Heart left ventricle (tissue), 16 donors: ENCODE data around the gene BCL2L1. TPM values are rescaled to one million over a fixed set of nuclear protein-coding genes. Genes with fewer than 3 reads are reported as not detected.
A peak's percentile ranks its signal among the peaks of the same experiment; 100 is the strongest.

Experiments used
- ATAC-seq, 4 donors: fragments of 200-7000 bp; cut with Tn5 transposase; one replicate each; pipeline ENCODE4 v1.9.1; 2020 to 2022; ENCODE audit warnings: moderate library complexity in 4 of 4, mild to moderate bottlenecking in 3 of 4, moderate number of reproducible peaks in 1 of 4
- DNase-seq, 5 donors: peaks; one replicate each; pipeline ENCODE4 v3.0.0-alpha.2; 2020
- H3K27ac ChIP-seq, 12 donors: fragments of 200-600 bp; sonication (generic) in 4 of 12; one replicate each; pipeline versions ENCODE4 v1.5.0 to v1.8.0; 2016 to 2022; ENCODE audit warnings: mild to moderate bottlenecking in 2 of 12
- H3K27me3 ChIP-seq, 9 donors: fragments of 200-600 bp; sonication (generic) in 2 of 9; one replicate each; pipeline versions ENCODE4 v1.5.1 to v1.8.0; 2016 to 2022; ENCODE audit warnings: mild to moderate bottlenecking in 3 of 9
- H3K36me3 ChIP-seq, 9 donors: fragments of 200-600 bp; sonication (generic) in 2 of 9; one replicate each; pipeline versions ENCODE4 v1.5.0 to v1.8.0; 2018 to 2022; ENCODE audit warnings: mild to moderate bottlenecking in 2 of 9
- H3K4me1 ChIP-seq, 12 donors: fragments of 200-600 bp; sonication (generic) in 4 of 12; one replicate each; pipeline versions ENCODE4 v1.5.0 to v1.8.0; 2016 to 2022; ENCODE audit warnings: mild to moderate bottlenecking in 3 of 12
- H3K4me3 ChIP-seq, 12 donors: fragments of 200-600 bp; sonication (generic) in 4 of 12; one replicate each; pipeline versions ENCODE4 v1.5.0 to v1.8.0; 2017 to 2022; ENCODE audit warnings: mild to moderate bottlenecking in 9 of 12, moderate library complexity in 4 of 12
- H3K9me3 ChIP-seq, 12 donors: fragments of 200-600 bp; sonication (generic) in 4 of 12; one replicate each; pipeline versions ENCODE4 v1.5.0 to v1.8.0; 2016 to 2022; ENCODE audit warnings: mild to moderate bottlenecking in 1 of 12
- CTCF ChIP-seq, 12 donors: fragments of 200-600 bp; sonication (generic) in 4 of 12; IDR thresholded peaks; one replicate each; pipeline versions ENCODE4 v1.5.0 to v1.8.0; 2018 to 2022; ENCODE audit warnings: antibody characterized with exemption in 12 of 12, mild to moderate bottlenecking in 5 of 12
- POLR2A ChIP-seq, 2 donors: fragments of 450-650 bp; IDR thresholded peaks; one replicate each; pipeline ENCODE4 v1.6.1; 2017; ENCODE audit warnings: antibody characterized with exemption in 2 of 2, mild to moderate bottlenecking in 2 of 2, moderate library complexity in 2 of 2
- WGBS, 4 donors: extraction: QIAGEN DNeasy Blood & Tissue Kit in 2 of 4; methylation state at CpG; one replicate each; pipeline versions ENCODE4 v1.1.5 to v1.1.7; 2013 to 2018; 5-methylcytosine and 5-hydroxymethylcytosine counted together
- intact Hi-C, 10 donors: fragments of 100-400 bp; cut with DNase I; formaldehyde crosslinking; loops; one replicate each; pipeline versions ENCODE4 v1.11.1 to v1.14.2; 2022
- polyA plus RNA-seq, 2 donors: library from polyadenylated mRNA; stranded (reverse); fragments of 200-250 nt; gene quantifications; one replicate each; pipeline ENCODE4 v1.2.3, GENCODE V29; 2013
- total RNA-seq, 9 donors: library from RNA; depleted of rRNA in 2 of 9; stranded (reverse); fragments of >200 nt in 2 of 9; fragmentation: NEBNext Ultra II Directional in 3 of 9; extraction: Animal tissue kit (Norgen Biotek cat#: 25700) in 3 of 9; gene quantifications; one replicate each; pipeline versions ENCODE4 v1.1.0 to v1.2.4, GENCODE V29; 2016 to 2023
- donor health status: ischemic (EF 13 %, LVEDD 7.1; RV severe dilation, severe dysfunction).
- donor health status: healthy with polysubstance abuse.
- donor health status: DM: no; HTN: yes; CAD: no.
- donor health status: DM: no; HTN: no; CAD: no.
- donor health status: ischemic (EF 25% LVEDD 6.9; RV normal size, moderate dysfunction).
- donor health status: ischemic (EF 25% LVEDD 5.7; RV mildly dilated, moderate dysfunction).
- donor health status: healthy.
- donor health status: DM: yes; HTN: yes; CAD: no.
- donor health status: ischemic (EF 35%, LVEDD 5.7; RV mildly dilated, moderate dysfunction).
- donor health status: nonischemic (EF 11% LVEDD 7.7; RV severe dilation, severe dysfunction).
- donor health status: DM: yes; HTN: yes; CAD: no.
- donor health status: PGD.
- donor health status: ischemic (EF 29% LVEDD 5.4; RV normal size, mild dysfunction).
- donor health status: nonischemic (EF 23%, LVEDD 6.1; RV moderate dilation, normal function).

BCL2L1 gene
- total and polyA plus RNA-seq, 11 donors = 32.2 to 217 (median 62.6) TPM

- H3K36me3 ChIP-seq = peaks cover 0 to 46% (median 17%) of the 10 kb centered on the region in 9 donors
- peaks cover 15 to 91% (median 62%) of the 10 kb centered on the region in 12 donors for H3K4me1 ChIP-seq
- WGBS, 4 donors = 57 to 73% (median 69%) methylated on average over 4 of the region's 4 CpGs
- DNase-seq (no peak), ATAC-seq (no peak)
- H3K4me3 ChIP-seq = no peak overlapping the region
- no peaks in the 10 kb centered on the region for H3K9me3 ChIP-seq
- intact Hi-C loops = no loop called here
- TF ChIP-seq POLR2A (IDR thresholded peaks at IDR 0.05) (no peak), CTCF (IDR thresholded peaks at IDR 0.05) (no peak)
- no peaks in the 10 kb centered on the region for H3K27me3 ChIP-seq
- H3K27ac ChIP-seq = peak overlapping the region in 10 of 12 donors; percentile 3 to 80 (median 42)
Observed at GRCh38 chr20:31693987-31694661, 28.5 kb downstream of the BCL2L1 start.

DNA sequence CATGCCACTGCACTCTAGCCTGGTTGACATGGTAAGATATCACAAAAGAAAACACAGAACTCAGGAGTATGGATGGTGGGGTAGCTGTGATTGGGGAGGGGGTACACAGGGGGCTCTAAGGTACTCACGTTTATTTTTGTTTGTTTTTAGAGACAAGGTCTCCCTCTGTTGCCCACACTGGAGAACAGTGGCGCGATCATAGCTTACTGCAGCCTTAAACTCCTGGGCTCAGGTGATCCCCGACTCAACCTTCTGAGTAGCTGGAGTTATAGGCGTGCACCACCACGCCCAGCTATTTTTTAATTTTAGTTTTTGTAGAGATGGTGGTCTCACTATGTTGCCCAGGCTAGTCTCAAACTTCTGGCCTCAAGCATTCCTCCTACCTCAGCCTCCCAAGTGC lies 29.3 kb downstream of the BCL2L1 start:
- WGBS, 4 donors = 85 to 88% (median 88%) methylated on average over 6 of the region's 6 CpGs
- ATAC-seq = no peak
- H3K4me3 ChIP-seq = no peak overlapping the region
- peaks cover 0 to 52% (median 20%) of the 10 kb centered on the region in 9 donors for H3K36me3 ChIP-seq
- H3K27ac ChIP-seq = peak overlapping the region in 2 of 12 donors; percentile 41 to 80
- H3K4me1 ChIP-seq = peaks cover 13 to 84% (median 54%) of the 10 kb centered on the region in 12 donors
- H3K9me3 ChIP-seq = no peaks in the 10 kb centered on the region
- TF ChIP-seq POLR2A (IDR thresholded peaks at IDR 0.05) (no peak), CTCF (IDR thresholded peaks at IDR 0.05) (no peak)
- no peak for DNase-seq
- no peaks in the 10 kb centered on the region for H3K27me3 ChIP-seq
- intact Hi-C loops = no loop called here

DNA sequence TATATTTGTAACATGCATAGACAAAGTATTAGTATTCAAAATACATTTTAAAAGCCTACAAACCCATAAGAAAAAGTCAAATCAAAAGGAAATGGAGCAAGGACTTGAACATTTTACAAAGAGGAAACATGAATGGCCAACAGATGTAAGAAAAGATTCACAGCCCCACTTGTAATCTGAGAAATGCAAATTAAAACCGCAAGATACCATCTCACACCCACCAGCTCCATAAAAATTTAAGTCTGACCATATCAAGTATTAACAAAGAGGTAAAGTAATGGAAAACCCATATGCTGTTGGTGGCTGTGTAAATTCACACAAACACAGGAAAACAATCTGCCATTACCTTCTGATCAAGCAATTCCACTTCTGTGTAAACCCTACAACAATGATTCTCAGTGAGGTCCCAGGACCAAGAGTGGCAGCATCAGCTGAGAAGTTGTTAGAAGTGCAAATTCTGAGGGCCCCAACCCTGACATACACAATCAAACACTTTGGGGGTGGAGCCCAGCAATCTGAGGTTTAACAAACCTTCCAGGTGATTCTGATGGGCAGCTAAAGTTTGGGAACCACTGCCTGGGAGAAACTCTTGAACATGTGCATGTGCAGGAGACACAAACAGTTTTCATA lies 30.9 kb downstream of the BCL2L1 start:
- DNase-seq (no peak), ATAC-seq (no peak)
- H3K36me3 ChIP-seq = peaks cover 0 to 67% (median 28%) of the 10 kb centered on the region in 9 donors
- peaks cover 10 to 75% (median 49%) of the 10 kb centered on the region in 12 donors for H3K4me1 ChIP-seq
- WGBS, 4 donors = 37 to 72% (median 55%) methylated on average over 1 of the region's 1 CpG
- H3K27ac ChIP-seq = peak overlapping the region in 3 of 12 donors; percentile 0 to 38 (median 11)
- H3K27me3 ChIP-seq = no peaks in the 10 kb centered on the region
- H3K4me3 ChIP-seq = no peak overlapping the region
- H3K9me3 ChIP-seq = no peaks in the 10 kb centered on the region
- intact Hi-C loops = no loop called here
- TF ChIP-seq CTCF (IDR thresholded peaks at IDR 0.05) (no peak), POLR2A (IDR thresholded peaks at IDR 0.05) (no peak)

GRCh38 chr20:31690124-31690666 lies 32.5 kb downstream of the BCL2L1 start:
- no peak for DNase-seq
- intact Hi-C loops = no loop called here
- H3K9me3 ChIP-seq = no peaks in the 10 kb centered on the region
- ATAC-seq = no peak
- no peak overlapping the region for H3K4me3 ChIP-seq
- peaks cover 0 to 77% (median 30%) of the 10 kb centered on the region in 9 donors for H3K36me3 ChIP-seq
- peaks cover under 1 to 73% (median 47%) of the 10 kb centered on the region in 12 donors for H3K4me1 ChIP-seq
- peak overlapping the region in 2 of 12 donors; percentile 17 to 40 for H3K27ac ChIP-seq
- WGBS, 4 donors = 78 to 83% (median 80%) methylated on average over 3 of the region's 3 CpGs
- TF ChIP-seq POLR2A (IDR thresholded peaks at IDR 0.05) (no peak), CTCF (IDR thresholded peaks at IDR 0.05) (no peak)
- no peaks in the 10 kb centered on the region for H3K27me3 ChIP-seq
